K562 (cell line): ENCODE results near the gene TMEM132C. TPM values are rescaled to one million over a fixed set of nuclear protein-coding genes. Genes with fewer than 3 reads are reported as not detected.

Experiments
- ATAC-seq: fragments of 200-7000 bp; cut with Tn5 transposase; 3 replicates; pipeline ENCODE4 v1.9.1; 2020; ENCODE audit warnings: moderate library complexity
- BruUV-seq: library from RNA; stranded (reverse); fragments of 400-500 nt; replicated peaks from 2 replicates; lab custom pipeline; 2021; lab: Mats Ljungman, UMichigan
- CTCF ChIA-PET: fragments of 300-600 bp; formaldehyde crosslinking; extraction: SDS; loops from one replicate; lab custom pipeline; 2021; ENCODE audit warnings: low intra/inter-chr PET ratio; lab: Yijun Ruan, JAX
- POLR2A ChIA-PET: fragments of 300-600, 350-650 bp; sonication (Branson Sonifier 250); formaldehyde crosslinking; extraction: SDS; loops from one replicate; lab custom pipeline; 2021; ENCODE audit warnings: antibody characterized with exemption, inconsistent platforms; lab: Yijun Ruan, JAX
- DNase-seq, 4 experiments: peaks; one replicate each; pipeline versions ENCODE4 v3.0.0 to v3.0.0-alpha.2; 2011 to 2018; ENCODE audit warnings: low spot score in 3 of 4, mixed read lengths in 3 of 4; ENCODE audit errors: extremely low read depth in 1 of 4
- FAIRE-seq: peaks from 2 replicates; lab custom pipeline; 2011; peaks lifted over from hg19 to GRCh38; lab: Jason Lieb, UNC
- H2AFZ ChIP-seq: 2 replicates; pipeline ENCODE4 v1.6.0; 2011; ENCODE audit warnings: low read depth, low read length, control low read depth, inconsistent platforms
- H3K27ac ChIP-seq: fragments of 200-600 bp; 3 replicates; pipeline ENCODE4 v1.8.0; 2011; ENCODE audit warnings: low read depth, mild to moderate bottlenecking, control low read depth, inconsistent platforms, low read length, moderate library complexity, mixed read lengths; ENCODE audit errors: extremely low read depth
- H3K27me3 ChIP-seq, 2 experiments: fragments of 300-600 bp in 1 of 2; 2 replicates in 1 of 2; 3 replicates in 1 of 2; pipeline versions ENCODE4 v1.6.0 to v1.8.0; 2011; ENCODE audit warnings: inconsistent platforms in 2 of 2, low read length in 2 of 2, mild to moderate bottlenecking in 1 of 2, mixed read lengths in 1 of 2, moderate library complexity in 1 of 2; ENCODE audit not compliant: control insufficient read depth in 2 of 2, insufficient read depth in 2 of 2
- H3K36me3 ChIP-seq: fragments of 300-600 bp; 3 replicates; pipeline ENCODE4 v1.8.0; 2011; ENCODE audit warnings: mild to moderate bottlenecking, low read length, inconsistent platforms; ENCODE audit not compliant: control insufficient read depth, insufficient read depth
- H3K4me1 ChIP-seq, 2 experiments: fragments of 200-600 bp in 1 of 2; replicated peaks in 1 of 2; 2 replicates in 1 of 2; 3 replicates in 1 of 2; pipeline versions ENCODE4 v1.5.1 to v1.8.0; 2011; ENCODE audit warnings: inconsistent platforms in 2 of 2, low read length in 2 of 2, mild to moderate bottlenecking in 1 of 2, mixed read lengths in 1 of 2, moderate library complexity in 1 of 2; ENCODE audit not compliant: control insufficient read depth in 2 of 2, insufficient read depth in 2 of 2
- H3K4me2 ChIP-seq: 2 replicates; pipeline ENCODE4 v1.6.1; 2011; ENCODE audit warnings: low read length, control low read depth, inconsistent platforms, mixed read lengths; ENCODE audit not compliant: insufficient read depth
- H3K4me3 ChIP-seq: fragments of 200-600 bp; sonication (generic), shearing (Covaris generic); 2 replicates; pipeline ENCODE4 v1.5.1; 2016; ENCODE audit warnings: control low read depth, inconsistent platforms
- H3K79me2 ChIP-seq: fragments of 200-600 bp; 3 replicates; pipeline ENCODE4 v1.8.0; 2011; ENCODE audit warnings: low read length, inconsistent platforms; ENCODE audit not compliant: control insufficient read depth, insufficient read depth
- H3K9ac ChIP-seq, 2 experiments: 2 replicates each; pipeline versions ENCODE4 v1.6.0 to v1.6.1; 2011; ENCODE audit warnings: low read depth in 2 of 2, low read length in 2 of 2, control low read depth in 1 of 2, inconsistent platforms in 1 of 2, mild to moderate bottlenecking in 1 of 2, mixed read lengths in 1 of 2; ENCODE audit not compliant: insufficient read depth in 1 of 2
- H3K9me1 ChIP-seq: one replicate; pipeline ENCODE4 v1.6.0; 2011; ENCODE audit warnings: inconsistent platforms, mild to moderate bottlenecking, low read length, moderate library complexity; ENCODE audit not compliant: control insufficient read depth, insufficient read depth
- H3K9me3 ChIP-seq: replicated peaks from 2 replicates; pipeline ENCODE4 v1.5.1; 2011; ENCODE audit warnings: low read depth, low read length, inconsistent platforms; ENCODE audit not compliant: control insufficient read depth, insufficient read depth
- H4K20me1 ChIP-seq: replicated peaks from 2 replicates; pipeline ENCODE4 v1.6.1; 2011; ENCODE audit warnings: low read length, inconsistent platforms, mixed read lengths; ENCODE audit not compliant: control insufficient read depth, insufficient read depth
- BRD4 ChIP-seq: fragments of 200-600 bp; sonication (generic); IDR thresholded peaks from 2 replicates; pipeline ENCODE4 v1.6.1; 2017; ENCODE audit warnings: inconsistent platforms
- KDM5B ChIP-seq: fragments of 200-600 bp; sonication (generic); IDR thresholded peaks from 2 replicates; pipeline ENCODE4 v1.6.1; 2012; ENCODE audit warnings: low read depth, mild to moderate bottlenecking, moderate library complexity, low read length, control low read depth, inconsistent platforms; ENCODE audit not compliant: insufficient replicate concordance
- KLF16 ChIP-seq: IDR thresholded peaks from 2 replicates; pipeline ENCODE4 v1.6.1; 2016; ENCODE audit warnings: antibody characterized with exemption
- NFIX ChIP-seq: fragments of 250-450 bp; sonication (Bioruptor Pico); IDR thresholded peaks from 2 replicates; pipeline ENCODE4 v1.4.0; 2020; ENCODE audit warnings: low read depth, mild to moderate bottlenecking, moderate library complexity
- PRPF4 ChIP-seq: fragments of 200-400 bp; formaldehyde crosslinking; IDR thresholded peaks from one replicate; pipeline ENCODE4 v1.6.1; 2017; ENCODE audit warnings: low read length, low read depth, mild to moderate bottlenecking; ENCODE audit not compliant: insufficient read depth, poor library complexity, severe bottlenecking
- RBM34 ChIP-seq: fragments of 200-400 bp; formaldehyde crosslinking; IDR thresholded peaks from 2 replicates; pipeline ENCODE4 v1.6.1; 2018; ENCODE audit warnings: low read length, borderline replicate concordance; ENCODE audit not compliant: insufficient read depth
- SIN3A ChIP-seq, 2 experiments: fragments of 150-350 bp in 1 of 2; IDR thresholded peaks; 2 replicates each; pipeline ENCODE4 v1.6.1; 2011 to 2016; ENCODE audit warnings: borderline replicate concordance in 2 of 2, low read depth in 2 of 2, low read length in 2 of 2, mild to moderate bottlenecking in 2 of 2, moderate library complexity in 2 of 2; ENCODE audit not compliant: control insufficient read depth in 1 of 2
- SRF ChIP-seq, 2 experiments: fragments of 250-450, 450-650 bp in 1 of 2; sonication (Bioruptor Pico) in 1 of 2; sonication (generic) in 1 of 2; formaldehyde crosslinking; IDR thresholded peaks; 2 replicates each; pipeline versions ENCODE4 v1.5.0 to v1.5.1; 2020 to 2022; ENCODE audit warnings: mild to moderate bottlenecking in 1 of 2, missing genetic modification reagents in 1 of 2
- TEAD1 ChIP-seq, 2 experiments: fragments of 450-650 bp in 1 of 2; sonication (generic) in 1 of 2; formaldehyde crosslinking; IDR thresholded peaks; 2 replicates each; pipeline versions ENCODE4 v1.4.0 to v1.8.0; 2020 to 2022; ENCODE audit warnings: mild to moderate bottlenecking in 2 of 2, missing genetic modification reagents in 1 of 2
- U2AF2 ChIP-seq: fragments of 200-400 bp; formaldehyde crosslinking; optimal IDR thresholded peaks from 2 replicates; pipeline ENCODE3; 2017; ENCODE audit warnings: low read depth, mild to moderate bottlenecking, low read length
- ZNF23 ChIP-seq: fragments of 250-450 bp; sonication (Bioruptor Pico); IDR thresholded peaks from 2 replicates; pipeline ENCODE4 v1.4.0; 2020; ENCODE audit warnings: mild to moderate bottlenecking
- ZNF551 ChIP-seq: fragments of 250-450 bp; sonication (Bioruptor Pico); IDR thresholded peaks from 2 replicates; pipeline ENCODE4 v1.5.0; 2021; ENCODE audit warnings: mild to moderate bottlenecking, moderate library complexity
- WGBS: fragments of 100-300 bp; shearing (Covaris generic); methylation state at CpG from one replicate; pipeline ENCODE4 v1.1.6; 2016; ENCODE audit warnings: low coverage, mixed read lengths; ENCODE audit not compliant: insufficient coverage; ENCODE audit errors: missing lambda C conversion rate; 5-methylcytosine and 5-hydroxymethylcytosine counted together
- in situ Hi-C: fragments of 300-500 bp; cut with MboI; formaldehyde crosslinking; loops from 4 replicates; pipeline ENCODE4 v1.15.0; 2018; ENCODE audit warnings: inconsistent platforms, mixed read lengths
- intact Hi-C: fragments of 100-400 bp; cut with micrococcal nuclease; formaldehyde crosslinking; loops from 2 replicates; pipeline ENCODE4 v1.14.2; 2022
- polyA plus RNA-seq, 8 experiments: library from polyadenylated mRNA; depleted of rRNA in 4 of 8; stranded (reverse) in 5 of 8; unstranded in 3 of 8; fragments of >200 nt; fragmentation: Nextera tagmentation in 2 of 8; fragmentation: Illumina TruSeq in 1 of 8; extraction: Ambion mirVana in 2 of 8; extraction: Trizol in 1 of 8; gene quantifications; 2 replicates each; pipeline versions ENCODE4 v1.2.1 to v1.2.3, GENCODE V29; 2011 to 2014; ENCODE audit warnings: inconsistent platforms in 1 of 8, missing spikeins in 1 of 8
- total RNA-seq, 7 experiments: library from RNA; depleted of rRNA in 6 of 7; stranded (reverse); fragments of >200 nt in 6 of 7; fragmentation: Illumina TruSeq in 2 of 7; extraction: Trizol in 2 of 7; gene quantifications; 2 replicates each; pipeline versions ENCODE4 v1.2.1 to v1.2.3, GENCODE V29; 2011 to 2021; ENCODE audit warnings: low replicate concordance in 1 of 7
- TF ChIP-seq, protein P1 (sequence below): sonication (generic); formaldehyde crosslinking; IDR thresholded peaks from 2 replicates; pipeline ENCODE4 v1.8.0; 2022; ENCODE audit warnings: mild to moderate bottlenecking, missing genetic modification reagents
- TF ChIP-seq, protein P2 (sequence below): fragments of 250-450 bp; sonication (Bioruptor Pico); IDR thresholded peaks from 2 replicates; pipeline ENCODE4 v1.8.0; 2022; ENCODE audit warnings: inconsistent platforms

Gene TMEM132C
- total and polyA plus RNA-seq, 9 of the 15 experiments (the other 6 are each of a cell fraction or from before 2014, with no cell fraction given) = not detected

- TF ChIP-seq KLF16 = no peak
- TF ChIP-seq TEAD1 (CRISPR knock-in tag; IDR thresholded peaks at IDR 0.05) = no peak
- TF ChIP-seq BRD4 = no peak
- TF ChIP-seq RBM34 = no peak
- TF ChIP-seq ZNF23 (CRISPR knock-in tag) = no peak
- TF ChIP-seq NFIX (CRISPR knock-in tag) = no peak
- no peak for TF ChIP-seq KDM5B
- no peak for TF ChIP-seq SIN3A (IDR thresholded peaks at IDR 0.05; ENCODE audit: borderline replicate concordance in 2 of 2, control insufficient read depth in 1 of 2, low read depth in 2 of 2, low read length in 2 of 2)
- no peak for TF ChIP-seq SRF (CRISPR knock-in tag; IDR thresholded peaks at IDR 0.05)
- TF ChIP-seq ZNF551 (CRISPR knock-in tag) = no peak
- no peak for TF ChIP-seq U2AF2
- no peak for TF ChIP-seq PRPF4
- TF ChIP-seq, protein P1, sequence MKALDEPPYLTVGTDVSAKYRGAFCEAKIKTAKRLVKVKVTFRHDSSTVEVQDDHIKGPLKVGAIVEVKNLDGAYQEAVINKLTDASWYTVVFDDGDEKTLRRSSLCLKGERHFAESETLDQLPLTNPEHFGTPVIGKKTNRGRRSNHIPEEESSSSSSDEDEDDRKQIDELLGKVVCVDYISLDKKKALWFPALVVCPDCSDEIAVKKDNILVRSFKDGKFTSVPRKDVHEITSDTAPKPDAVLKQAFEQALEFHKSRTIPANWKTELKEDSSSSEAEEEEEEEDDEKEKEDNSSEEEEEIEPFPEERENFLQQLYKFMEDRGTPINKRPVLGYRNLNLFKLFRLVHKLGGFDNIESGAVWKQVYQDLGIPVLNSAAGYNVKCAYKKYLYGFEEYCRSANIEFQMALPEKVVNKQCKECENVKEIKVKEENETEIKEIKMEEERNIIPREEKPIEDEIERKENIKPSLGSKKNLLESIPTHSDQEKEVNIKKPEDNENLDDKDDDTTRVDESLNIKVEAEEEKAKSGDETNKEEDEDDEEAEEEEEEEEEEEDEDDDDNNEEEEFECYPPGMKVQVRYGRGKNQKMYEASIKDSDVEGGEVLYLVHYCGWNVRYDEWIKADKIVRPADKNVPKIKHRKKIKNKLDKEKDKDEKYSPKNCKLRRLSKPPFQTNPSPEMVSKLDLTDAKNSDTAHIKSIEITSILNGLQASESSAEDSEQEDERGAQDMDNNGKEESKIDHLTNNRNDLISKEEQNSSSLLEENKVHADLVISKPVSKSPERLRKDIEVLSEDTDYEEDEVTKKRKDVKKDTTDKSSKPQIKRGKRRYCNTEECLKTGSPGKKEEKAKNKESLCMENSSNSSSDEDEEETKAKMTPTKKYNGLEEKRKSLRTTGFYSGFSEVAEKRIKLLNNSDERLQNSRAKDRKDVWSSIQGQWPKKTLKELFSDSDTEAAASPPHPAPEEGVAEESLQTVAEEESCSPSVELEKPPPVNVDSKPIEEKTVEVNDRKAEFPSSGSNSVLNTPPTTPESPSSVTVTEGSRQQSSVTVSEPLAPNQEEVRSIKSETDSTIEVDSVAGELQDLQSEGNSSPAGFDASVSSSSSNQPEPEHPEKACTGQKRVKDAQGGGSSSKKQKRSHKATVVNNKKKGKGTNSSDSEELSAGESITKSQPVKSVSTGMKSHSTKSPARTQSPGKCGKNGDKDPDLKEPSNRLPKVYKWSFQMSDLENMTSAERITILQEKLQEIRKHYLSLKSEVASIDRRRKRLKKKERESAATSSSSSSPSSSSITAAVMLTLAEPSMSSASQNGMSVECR (CRISPR knock-in tag) = no peak
- TF ChIP-seq, protein P2, sequence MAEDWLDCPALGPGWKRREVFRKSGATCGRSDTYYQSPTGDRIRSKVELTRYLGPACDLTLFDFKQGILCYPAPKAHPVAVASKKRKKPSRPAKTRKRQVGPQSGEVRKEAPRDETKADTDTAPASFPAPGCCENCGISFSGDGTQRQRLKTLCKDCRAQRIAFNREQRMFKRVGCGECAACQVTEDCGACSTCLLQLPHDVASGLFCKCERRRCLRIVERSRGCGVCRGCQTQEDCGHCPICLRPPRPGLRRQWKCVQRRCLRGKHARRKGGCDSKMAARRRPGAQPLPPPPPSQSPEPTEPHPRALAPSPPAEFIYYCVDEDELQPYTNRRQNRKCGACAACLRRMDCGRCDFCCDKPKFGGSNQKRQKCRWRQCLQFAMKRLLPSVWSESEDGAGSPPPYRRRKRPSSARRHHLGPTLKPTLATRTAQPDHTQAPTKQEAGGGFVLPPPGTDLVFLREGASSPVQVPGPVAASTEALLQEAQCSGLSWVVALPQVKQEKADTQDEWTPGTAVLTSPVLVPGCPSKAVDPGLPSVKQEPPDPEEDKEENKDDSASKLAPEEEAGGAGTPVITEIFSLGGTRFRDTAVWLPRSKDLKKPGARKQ (CRISPR knock-in tag) = no peak
- H2AFZ ChIP-seq = no peak overlapping the region
- H4K20me1 ChIP-seq = no peaks in the 10 kb centered on the region
- H3K9me1 ChIP-seq = no peaks in the 10 kb centered on the region
- H3K36me3 ChIP-seq = no peaks in the 10 kb centered on the region
- POLR2A ChIA-PET = no interaction called here
- no peaks in the 10 kb centered on the region for H3K79me2 ChIP-seq
- no TSS peak for BruUV-seq
- ATAC-seq (no peak), DNase-seq (no peak), FAIRE-seq (no peak)
- no peak overlapping the region for H3K4me3 ChIP-seq
- H3K27ac ChIP-seq = no peak overlapping the region
- no peak overlapping the region for H3K4me2 ChIP-seq
- H3K27me3 ChIP-seq = peaks cover 0 to 10% of the 10 kb centered on the region in 2 experiments; a peak in 1 of 5 replicates
- no peaks in the 10 kb centered on the region; the same call in 1 of the 2 replicates for H3K9me3 ChIP-seq
- in situ Hi-C loops = no loop called here
- H3K4me1 ChIP-seq = no peaks in the 10 kb centered on the region
- WGBS = 5% methylated on average over 19 of the region's 32 CpGs
- H3K9ac ChIP-seq = no peak overlapping the region
- CTCF ChIA-PET = no interaction called here
- intact Hi-C loops = no loop called here
These were observed 1.5 kb downstream of the TMEM132C start for GRCh38 chr12:128268379-128268995.
